COLO668 (cell line): ENCODE results near the gene ERFL.

Experiments
- DNase-seq: peaks from one replicate; lab custom pipeline; 2025; ENCODE audit not compliant: unreplicated experiment; lab: John Stamatoyannopoulos, UW

Gene ERFL

GRCh38 chr19:41861116-41861768 is 67.0 kb downstream of the ERFL start:
- DNase-seq = no peak

- DNase-seq = peak; percentile 12
Observed at GRCh38 chr19:41860419-41861115, 67.7 kb downstream of the ERFL start.

GRCh38 chr19:41859618-41860418 is 68.4 kb downstream of the ERFL start, which contains the start of gene RPS19:
RPS19 (plus strand) TSS chr19:41860255; CDS start chr19:41860775, 520 bp downstream.
- peak; percentile 97 for DNase-seq

- DNase-seq = no peak
Observed at GRCh38 chr19:41859213-41859617, 69.0 kb downstream of the ERFL start.
